GM21737 (cell line): Measurements from ENCODE around the gene NDUFAF3.

Experiments used
- ATAC-seq: cut with Tn5 transposase; IDR thresholded peaks from one replicate; pipeline ENCODE4 v1.9.1; 2021; ENCODE audit warnings: mild to moderate bottlenecking, moderate library complexity; ENCODE audit not compliant: unreplicated experiment

NDUFAF3 gene

DNA sequence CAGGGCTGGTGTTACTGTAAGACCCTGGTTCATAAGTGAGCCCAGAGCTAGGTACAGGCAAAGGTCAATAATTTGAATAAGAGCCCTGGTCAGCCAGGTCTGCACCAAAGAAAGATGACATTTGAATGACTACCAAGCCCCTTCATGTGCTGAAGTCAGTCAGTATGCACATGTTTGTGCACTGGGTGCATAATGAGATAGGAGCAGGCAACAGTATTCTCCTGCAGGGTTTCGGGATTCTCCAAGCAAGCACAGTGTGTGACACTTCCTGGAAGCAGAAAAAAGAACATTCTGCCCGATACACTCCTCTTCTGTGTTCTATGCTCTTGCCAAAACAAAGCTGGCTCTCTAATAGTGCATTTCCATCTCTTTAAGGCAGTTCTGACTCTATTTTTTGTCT is 12.7 kb downstream of the NDUFAF3 start:
- ATAC-seq: no peak

DNA sequence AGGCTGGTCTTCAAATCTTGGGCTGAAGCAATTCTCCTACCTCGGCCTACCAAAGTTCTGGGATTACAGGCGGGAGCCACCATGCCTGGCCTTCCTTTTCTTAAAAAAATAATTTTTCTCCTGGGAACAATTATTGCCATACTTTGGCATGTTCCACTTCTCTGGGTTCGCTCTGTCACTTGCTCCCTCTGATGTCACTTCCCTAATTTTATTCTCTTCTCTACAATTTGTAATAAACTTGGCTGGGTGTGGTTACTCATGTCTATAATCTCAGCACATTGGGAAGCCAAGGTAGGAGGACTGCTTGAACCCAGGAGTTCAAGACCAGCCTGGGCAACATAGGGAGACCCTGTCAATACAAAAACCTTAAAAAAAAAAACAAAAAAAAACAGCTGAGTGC is 13.4 kb downstream of the NDUFAF3 start:
- ATAC-seq: no peak

DNA sequence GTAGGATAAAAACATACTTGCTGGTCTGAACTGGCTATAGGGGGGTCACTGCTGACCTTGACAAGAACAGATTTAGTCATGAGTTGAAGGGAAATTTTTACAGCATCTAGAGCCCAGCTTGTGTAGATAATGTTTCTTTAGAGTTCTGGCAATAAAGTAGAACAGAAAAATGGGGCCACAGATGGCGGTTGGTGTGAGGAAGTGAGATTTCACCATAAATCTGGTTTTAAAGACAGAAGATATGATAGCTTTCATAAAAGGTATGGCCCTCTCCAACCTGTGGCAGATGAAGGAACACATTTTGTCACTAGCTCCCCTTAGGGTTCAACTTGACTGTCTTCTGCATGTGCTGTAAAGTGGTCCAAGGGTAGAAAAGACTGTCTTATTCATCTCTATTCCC is 31.6 kb downstream of the NDUFAF3 start:
- ATAC-seq: no peak

DNA sequence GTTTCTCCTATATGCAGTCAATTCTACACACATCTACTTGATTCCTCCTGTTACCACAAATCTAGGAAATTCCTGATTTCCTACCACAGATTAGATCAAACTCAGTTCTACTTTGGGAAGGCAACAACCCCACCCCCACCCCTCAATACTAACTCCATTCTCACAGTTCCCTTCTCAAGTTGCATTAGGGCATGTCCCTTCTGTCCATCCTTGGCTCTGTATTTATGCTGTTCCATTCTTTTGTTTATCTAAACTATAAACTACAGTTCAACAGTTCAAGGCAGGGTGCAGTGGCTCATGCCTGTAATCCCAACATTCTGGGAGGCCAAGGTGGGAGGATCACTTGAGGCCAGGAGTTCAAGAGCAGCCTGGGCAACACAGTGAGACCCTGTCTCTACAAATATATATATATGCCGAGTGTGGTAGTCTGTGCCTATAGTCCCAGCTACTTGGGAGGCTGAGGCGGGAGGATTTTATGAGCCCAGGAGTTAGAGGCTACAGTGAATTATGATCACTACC is 32.5 kb downstream of the NDUFAF3 start:
- ATAC-seq: no peak

DNA sequence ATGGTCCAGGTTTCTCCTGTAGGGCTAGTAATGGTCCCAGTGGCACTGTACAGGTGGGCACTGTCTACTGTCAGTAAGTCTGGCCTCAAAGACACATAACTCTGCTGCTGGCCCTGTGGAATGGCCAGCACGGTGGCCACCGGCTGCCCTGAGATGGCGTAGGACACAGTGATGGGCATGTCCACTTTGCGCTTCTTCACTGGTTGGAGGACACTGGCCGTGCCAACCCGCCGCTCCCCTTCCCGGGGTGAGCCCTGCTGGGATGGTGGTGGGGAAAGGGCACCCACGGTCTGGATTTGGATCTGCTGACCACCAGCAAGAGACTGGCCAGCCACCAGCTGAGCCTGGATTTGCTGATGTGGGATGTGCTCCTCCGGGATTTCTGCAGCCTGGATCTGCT is 35.3 kb downstream of the NDUFAF3 start:
- no peak for ATAC-seq

DNA sequence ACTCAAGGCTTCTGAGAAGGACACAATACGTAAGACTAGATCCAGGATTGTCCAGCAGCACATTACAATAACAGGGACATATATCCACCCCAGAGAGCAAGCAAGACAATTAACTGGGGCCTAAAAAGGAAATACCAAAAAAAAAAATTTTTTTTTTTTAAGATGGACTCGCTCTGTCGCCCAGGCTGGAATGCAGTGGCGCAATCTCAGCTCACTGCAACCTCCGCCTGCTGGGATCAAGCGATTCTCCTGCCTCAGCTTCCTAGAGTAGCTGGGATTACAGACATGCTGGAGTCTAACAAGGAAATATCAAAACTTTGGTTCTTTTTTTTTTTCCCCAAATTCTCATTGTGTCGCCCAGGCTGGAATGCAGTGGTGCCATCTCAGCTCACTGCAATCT is 36.1 kb downstream of the NDUFAF3 start:
- ATAC-seq: no peak
